Measurements from ENCODE around the gene BCS1L.
A peak's percentile ranks its signal among the peaks of the same experiment; 100 is the strongest.

Gene BCS1L

GRCh38 chr2:218659258-218659987 is at the start of gene BCS1L, which contains the start of gene ZNF142:
BCS1L (plus strand) TSS chr2:218659683; CDS start chr2:218660988, 1,305 bp downstream.
ZNF142 (minus strand) TSS chr2:218659623; CDS start chr2:218656429, 3,194 bp downstream.
- DNase-seq (ENCODE audit: low spot score): peak; percentile 92

GRCh38 chr2:218615868-218616315 is 43.6 kb upstream of the BCS1L start:
- no peak for DNase-seq (ENCODE audit: low spot score)

GRCh38 chr2:218618102-218618860 is 41.2 kb upstream of the BCS1L start:
- no peak for DNase-seq (ENCODE audit: low spot score)

- DNase-seq (ENCODE audit: low spot score): no peak
Observed at GRCh38 chr2:218621007-218621406, 38.5 kb upstream of the BCS1L start.

GRCh38 chr2:218622606-218623365 is 36.7 kb upstream of the BCS1L start:
- no peak for DNase-seq (ENCODE audit: low spot score)

- no peak for DNase-seq (ENCODE audit: low spot score)
Observed at GRCh38 chr2:218623366-218623705, 36.1 kb upstream of the BCS1L start.

- no peak for DNase-seq (ENCODE audit: low spot score)
Observed at GRCh38 chr2:218626369-218626768, 33.1 kb upstream of the BCS1L start.

- DNase-seq (ENCODE audit: low spot score): no peak
Observed at GRCh38 chr2:218627939-218628338, 31.5 kb upstream of the BCS1L start.

- DNase-seq (ENCODE audit: low spot score): no peak
Observed at GRCh38 chr2:218631837-218632236, 27.6 kb upstream of the BCS1L start.

- no peak for DNase-seq (ENCODE audit: low spot score)
Observed at GRCh38 chr2:218635719-218636118, 23.8 kb upstream of the BCS1L start.

- no peak for DNase-seq (ENCODE audit: low spot score)
Observed at GRCh38 chr2:218638372-218638771, 21.1 kb upstream of the BCS1L start.

- no peak for DNase-seq (ENCODE audit: low spot score)
Observed at GRCh38 chr2:218642121-218642656, 17.3 kb upstream of the BCS1L start.

GRCh38 chr2:218642786-218643185 is 16.7 kb upstream of the BCS1L start:
- no peak for DNase-seq (ENCODE audit: low spot score)

GRCh38 chr2:218643751-218644310 is 15.7 kb upstream of the BCS1L start:
- DNase-seq (ENCODE audit: low spot score): no peak

GRCh38 chr2:218644721-218645120 is 14.8 kb upstream of the BCS1L start:
- no peak for DNase-seq (ENCODE audit: low spot score)

GRCh38 chr2:218645126-218645525 is 14.4 kb upstream of the BCS1L start:
- no peak for DNase-seq (ENCODE audit: low spot score)

GRCh38 chr2:218648088-218648786 is 11.2 kb upstream of the BCS1L start:
- peak; percentile 76 for DNase-seq (ENCODE audit: low spot score)

- DNase-seq (ENCODE audit: low spot score): no peak
Observed at GRCh38 chr2:218648787-218649100, 10.7 kb upstream of the BCS1L start.

- DNase-seq (ENCODE audit: low spot score): no peak
Observed at GRCh38 chr2:218655751-218656150, 3.7 kb upstream of the BCS1L start.

- peak; percentile 78 for DNase-seq (ENCODE audit: low spot score)
Observed at GRCh38 chr2:218658671-218659257, 719 bp upstream of the BCS1L start.

GRCh38 chr2:218659988-218660358 is 490 bp downstream of the BCS1L start:
- no peak for DNase-seq (ENCODE audit: low spot score)
